NB4 (cell line): ENCODE results near the gene BRPF3.

Experiments used
- DNase-seq: peaks from one replicate; pipeline ENCODE4 v3.0.0; 2010; ENCODE audit warnings: low read depth
- H3K4me3 ChIP-seq: one replicate; pipeline ENCODE4 v1.5.1; 2011; ENCODE audit warnings: mild to moderate bottlenecking, low read depth, low read length, moderate library complexity
- MAX ChIP-seq: IDR thresholded peaks from 2 replicates; pipeline ENCODE4 v1.6.1; 2011; ENCODE audit warnings: low read depth, low read length
- MYC ChIP-seq: IDR thresholded peaks from 2 replicates; pipeline ENCODE4 v1.6.1; 2011; ENCODE audit warnings: low read depth, low read length
- POLR2A ChIP-seq: IDR thresholded peaks from 2 replicates; pipeline ENCODE4 v1.6.1; 2011; ENCODE audit warnings: mild to moderate bottlenecking; ENCODE audit not compliant: insufficient read length; ENCODE audit errors: extremely low read depth
- TF ChIP-seq, protein P1 (sequence below): IDR thresholded peaks from one replicate; pipeline ENCODE4 v1.5.1; 2012; ENCODE audit warnings: low read depth, low read length

Gene BRPF3

DNA sequence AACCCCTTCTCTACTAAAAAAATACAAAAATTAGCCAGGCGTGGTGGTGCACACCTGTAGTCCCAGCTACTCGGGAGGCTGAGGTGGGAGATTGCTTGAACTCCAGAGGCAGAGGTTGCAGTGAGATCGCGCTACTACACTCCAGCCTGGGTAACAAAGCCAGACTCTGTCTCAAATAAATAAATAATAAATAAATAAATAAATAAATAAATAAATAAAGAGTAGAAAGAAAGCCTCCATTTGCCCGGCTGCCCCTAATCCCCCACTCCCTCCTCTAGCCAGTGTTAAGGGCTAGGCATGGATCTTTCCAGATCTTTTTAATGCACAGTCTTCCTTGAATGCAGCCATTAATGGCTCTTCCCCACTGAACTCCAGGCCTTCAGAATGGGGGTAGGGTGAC, 76.5 kb downstream of the BRPF3 start:
- H3K4me3 ChIP-seq: no peak overlapping the region
- TF ChIP-seq MYC: no peak
- DNase-seq: no peak

GRCh38 chr6:36273802-36274514, 77.4 kb downstream of the BRPF3 start:
- TF ChIP-seq MAX (no peak), MYC (no peak), POLR2A (no peak)
- TF ChIP-seq, protein P1, sequence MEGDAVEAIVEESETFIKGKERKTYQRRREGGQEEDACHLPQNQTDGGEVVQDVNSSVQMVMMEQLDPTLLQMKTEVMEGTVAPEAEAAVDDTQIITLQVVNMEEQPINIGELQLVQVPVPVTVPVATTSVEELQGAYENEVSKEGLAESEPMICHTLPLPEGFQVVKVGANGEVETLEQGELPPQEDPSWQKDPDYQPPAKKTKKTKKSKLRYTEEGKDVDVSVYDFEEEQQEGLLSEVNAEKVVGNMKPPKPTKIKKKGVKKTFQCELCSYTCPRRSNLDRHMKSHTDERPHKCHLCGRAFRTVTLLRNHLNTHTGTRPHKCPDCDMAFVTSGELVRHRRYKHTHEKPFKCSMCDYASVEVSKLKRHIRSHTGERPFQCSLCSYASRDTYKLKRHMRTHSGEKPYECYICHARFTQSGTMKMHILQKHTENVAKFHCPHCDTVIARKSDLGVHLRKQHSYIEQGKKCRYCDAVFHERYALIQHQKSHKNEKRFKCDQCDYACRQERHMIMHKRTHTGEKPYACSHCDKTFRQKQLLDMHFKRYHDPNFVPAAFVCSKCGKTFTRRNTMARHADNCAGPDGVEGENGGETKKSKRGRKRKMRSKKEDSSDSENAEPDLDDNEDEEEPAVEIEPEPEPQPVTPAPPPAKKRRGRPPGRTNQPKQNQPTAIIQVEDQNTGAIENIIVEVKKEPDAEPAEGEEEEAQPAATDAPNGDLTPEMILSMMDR: no peak
- no peak for DNase-seq
- H3K4me3 ChIP-seq: no peak overlapping the region

DNA sequence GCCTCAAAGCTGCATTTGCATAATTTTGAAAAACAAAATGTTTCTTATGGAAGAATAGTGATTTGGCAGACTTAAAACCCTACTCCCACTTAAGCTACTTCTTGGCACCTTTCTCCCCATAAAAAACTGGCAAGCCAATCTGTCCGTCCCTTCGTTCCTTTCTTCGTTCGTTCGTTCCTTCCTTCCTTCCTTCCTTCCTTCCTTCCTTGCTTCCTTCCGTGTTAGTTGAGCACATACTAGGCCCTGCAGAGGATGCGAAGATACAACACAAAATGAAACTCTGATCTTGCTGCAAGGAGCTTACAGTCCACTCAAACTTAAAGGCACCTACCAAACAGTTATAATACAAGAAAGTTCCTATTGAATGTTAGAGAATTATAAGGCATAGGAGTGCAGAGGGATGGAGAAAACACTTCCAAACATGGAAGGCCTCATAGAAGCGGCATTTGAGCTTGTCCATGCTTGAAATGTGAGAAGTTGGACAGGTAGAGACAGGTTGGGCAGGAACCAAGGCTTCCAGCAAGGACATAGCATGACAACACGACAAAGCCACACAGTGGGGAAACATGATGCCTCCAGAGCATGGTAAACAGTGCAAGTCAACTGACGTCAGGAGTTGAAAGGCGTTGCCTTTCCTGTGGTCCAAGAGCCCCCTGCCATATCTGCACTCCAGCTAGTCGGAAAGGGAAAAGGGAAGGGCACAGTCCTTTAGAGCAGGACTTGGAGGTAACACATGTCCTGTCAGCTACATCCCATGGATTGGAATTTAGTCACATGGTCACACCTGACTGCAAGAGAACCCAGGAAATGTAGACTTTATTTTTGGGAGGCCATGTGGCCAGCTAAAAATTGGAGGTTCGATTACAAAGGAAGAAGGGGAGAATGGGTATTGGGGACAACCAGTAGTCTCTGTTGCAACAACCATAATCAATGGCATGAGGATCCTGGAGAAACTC, 80.3 kb downstream of the BRPF3 start:
- DNase-seq: no peak
- no peak overlapping the region for H3K4me3 ChIP-seq
- 0 out of 2 replicates have a peak, but pooled peaks have one; percentile 4 for TF ChIP-seq MAX
- TF ChIP-seq MYC: no peak

- peak; percentile 50 for DNase-seq
- no peak overlapping the region for H3K4me3 ChIP-seq
- TF ChIP-seq, protein P1: no peak
- TF ChIP-seq MAX: no peak
- TF ChIP-seq POLR2A: no peak
- TF ChIP-seq MYC: no peak
Observed at GRCh38 chr6:36277946-36278470, 81.5 kb downstream of the BRPF3 start.

- peak; percentile 37 for DNase-seq
- H3K4me3 ChIP-seq: no peak overlapping the region
- TF ChIP-seq POLR2A (no peak), MAX (no peak), MYC (no peak)
- TF ChIP-seq, protein P1: no peak
Observed at GRCh38 chr6:36280467-36280866, 83.9 kb downstream of the BRPF3 start.

GRCh38 chr6:36280983-36281382, 84.4 kb downstream of the BRPF3 start:
- TF ChIP-seq MYC (no peak), POLR2A (no peak), MAX (no peak)
- TF ChIP-seq, protein P1: no peak
- DNase-seq: no peak
- H3K4me3 ChIP-seq: no peak overlapping the region
